OCI-LY1 (cell line): ENCODE results near the gene SCN2B.

Experiments
- H2AFZ ChIP-seq: fragments of 200-600 bp; sonication (generic), shearing (Covaris generic); 2 replicates; pipeline ENCODE4 v1.6.0; 2014; ENCODE audit warnings: antibody characterized with exemption, mild to moderate bottlenecking, low read length
- H3F3A ChIP-seq: fragments of 200-600 bp; sonication (generic), shearing (Covaris generic); 2 replicates; pipeline ENCODE4 v1.6.0; 2014; ENCODE audit warnings: mild to moderate bottlenecking, antibody characterized with exemption, low read length, moderate library complexity; ENCODE audit not compliant: insufficient read depth
- H3K27ac ChIP-seq: fragments of 200-600 bp; sonication (generic); 2 replicates; pipeline ENCODE4 v1.5.1; 2014; ENCODE audit warnings: low read length, mixed run types, mild to moderate bottlenecking, low read depth; ENCODE audit not compliant: poor library complexity, severe bottlenecking
- H3K27me3 ChIP-seq: fragments of 200-600 bp; sonication (generic); 2 replicates; pipeline ENCODE4 v1.6.0; 2014; ENCODE audit warnings: antibody characterized with exemption, mild to moderate bottlenecking, low read length, moderate library complexity; ENCODE audit not compliant: insufficient read depth
- H3K36me3 ChIP-seq: fragments of 200-600 bp; sonication (generic); 2 replicates; pipeline ENCODE4 v1.6.1; 2014; ENCODE audit warnings: mild to moderate bottlenecking, antibody characterized with exemption, low read length, moderate library complexity, mixed read lengths; ENCODE audit not compliant: insufficient read depth
- H3K4me1 ChIP-seq: fragments of 200-600 bp; sonication (generic); 2 replicates; pipeline ENCODE4 v1.5.1; 2014; ENCODE audit warnings: mild to moderate bottlenecking, low read length, moderate library complexity; ENCODE audit not compliant: insufficient read depth, severe bottlenecking
- H3K4me2 ChIP-seq: fragments of 200-600 bp; sonication (generic), shearing (Covaris generic); 2 replicates; pipeline ENCODE4 v1.6.1; 2014; ENCODE audit warnings: low read length
- H3K4me3 ChIP-seq: fragments of 200-600 bp; sonication (generic); 2 replicates; pipeline ENCODE4 v1.5.1; 2014; ENCODE audit warnings: low read length, low read depth, mild to moderate bottlenecking, mixed read lengths; ENCODE audit not compliant: poor library complexity, severe bottlenecking
- H3K79me2 ChIP-seq: fragments of 200-600 bp; shearing (Covaris generic); 2 replicates; pipeline ENCODE4 v1.6.1; 2016; ENCODE audit warnings: mixed run types, low read length, mixed read lengths; ENCODE audit not compliant: insufficient read depth
- H3K9ac ChIP-seq: fragments of 200-600 bp; sonication (generic), shearing (Covaris generic); 2 replicates; pipeline ENCODE4 v1.6.1; 2014; ENCODE audit warnings: mild to moderate bottlenecking, low read length, mixed read lengths
- H3K9me2 ChIP-seq: fragments of 200-600 bp; sonication (generic), shearing (Covaris generic); 2 replicates; pipeline ENCODE4 v1.6.1; 2014; ENCODE audit warnings: low read depth, mild to moderate bottlenecking, low read length, mixed read lengths
- H3K9me3 ChIP-seq: fragments of 200-600 bp; shearing (Covaris generic); 2 replicates; pipeline ENCODE4 v1.6.1; 2014; ENCODE audit warnings: low read length, mixed read lengths
- H4K20me1 ChIP-seq: fragments of 200-600 bp; sonication (generic), shearing (Covaris generic); 2 replicates; pipeline ENCODE4 v1.6.0; 2016; ENCODE audit warnings: mild to moderate bottlenecking, low read length; ENCODE audit not compliant: insufficient read depth
- EZH2 ChIP-seq: fragments of 200-600 bp; sonication (generic), shearing (Covaris generic); IDR thresholded peaks from 2 replicates; pipeline ENCODE4 v1.8.0; 2017; ENCODE audit warnings: borderline replicate concordance, mixed run types, mild to moderate bottlenecking, antibody characterized with exemption, low read length, moderate library complexity, mixed read lengths
- TF ChIP-seq, protein P1 (sequence below): fragments of 200-600 bp; sonication (generic), shearing (Covaris generic); IDR thresholded peaks from 2 replicates; pipeline ENCODE4 v1.5.1; 2017; ENCODE audit warnings: mild to moderate bottlenecking, antibody characterized with exemption, low read length, moderate library complexity, mixed read lengths

The SCN2B gene

DNA sequence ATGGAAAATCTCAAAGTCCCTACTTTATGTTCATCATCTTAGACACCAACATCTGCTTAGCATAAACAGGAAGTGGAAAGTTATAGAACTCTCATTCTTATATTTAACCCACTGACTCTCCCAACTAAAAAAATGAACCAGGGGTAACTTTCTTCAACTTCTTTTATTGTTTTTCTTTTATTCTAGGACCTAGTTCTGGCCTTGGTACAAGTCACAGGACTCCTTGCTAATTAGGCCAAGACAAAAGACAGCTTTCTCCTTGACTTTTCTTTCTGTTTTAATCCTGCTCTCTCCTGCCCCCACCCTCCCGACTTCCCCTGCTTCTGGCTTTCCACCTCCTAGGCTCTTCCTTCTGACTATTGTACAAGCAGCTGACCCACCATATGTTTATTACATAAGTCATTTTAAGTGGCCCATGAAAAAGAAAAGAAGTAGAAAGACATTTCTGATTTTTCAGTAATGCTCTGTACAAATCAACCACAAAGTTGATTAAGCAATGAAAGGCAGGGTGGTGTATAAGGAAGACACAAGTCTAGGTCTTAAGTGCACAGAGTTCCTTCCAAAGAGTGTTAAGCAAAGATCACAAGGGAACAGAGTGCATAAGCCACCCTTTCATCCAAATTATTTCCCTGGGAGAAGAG, 30.1 kb upstream of the SCN2B start:
- H3K9me3 ChIP-seq, result no peaks in the 10 kb centered on the region
- no peak overlapping the region for H2AFZ ChIP-seq
- H3K27ac ChIP-seq, result peak overlapping the region; percentile 44
- H4K20me1 ChIP-seq, result no peaks in the 10 kb centered on the region
- no peaks in the 10 kb centered on the region for H3F3A ChIP-seq
- H3K4me2 ChIP-seq, result 0 out of 2 replicates have a peak overlapping the region, but pooled peaks have one; percentile 6
- peaks cover under 1% of the 10 kb centered on the region for H3K36me3 ChIP-seq
- peaks cover 11% of the 10 kb centered on the region for H3K4me1 ChIP-seq
- H3K9ac ChIP-seq, result no peak overlapping the region
- no peaks in the 10 kb centered on the region for H3K9me2 ChIP-seq
- TF ChIP-seq, protein P1, sequence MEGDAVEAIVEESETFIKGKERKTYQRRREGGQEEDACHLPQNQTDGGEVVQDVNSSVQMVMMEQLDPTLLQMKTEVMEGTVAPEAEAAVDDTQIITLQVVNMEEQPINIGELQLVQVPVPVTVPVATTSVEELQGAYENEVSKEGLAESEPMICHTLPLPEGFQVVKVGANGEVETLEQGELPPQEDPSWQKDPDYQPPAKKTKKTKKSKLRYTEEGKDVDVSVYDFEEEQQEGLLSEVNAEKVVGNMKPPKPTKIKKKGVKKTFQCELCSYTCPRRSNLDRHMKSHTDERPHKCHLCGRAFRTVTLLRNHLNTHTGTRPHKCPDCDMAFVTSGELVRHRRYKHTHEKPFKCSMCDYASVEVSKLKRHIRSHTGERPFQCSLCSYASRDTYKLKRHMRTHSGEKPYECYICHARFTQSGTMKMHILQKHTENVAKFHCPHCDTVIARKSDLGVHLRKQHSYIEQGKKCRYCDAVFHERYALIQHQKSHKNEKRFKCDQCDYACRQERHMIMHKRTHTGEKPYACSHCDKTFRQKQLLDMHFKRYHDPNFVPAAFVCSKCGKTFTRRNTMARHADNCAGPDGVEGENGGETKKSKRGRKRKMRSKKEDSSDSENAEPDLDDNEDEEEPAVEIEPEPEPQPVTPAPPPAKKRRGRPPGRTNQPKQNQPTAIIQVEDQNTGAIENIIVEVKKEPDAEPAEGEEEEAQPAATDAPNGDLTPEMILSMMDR, result no peak
- no peak for TF ChIP-seq EZH2
- no peaks in the 10 kb centered on the region for H3K79me2 ChIP-seq
- H3K27me3 ChIP-seq, result no peaks in the 10 kb centered on the region
- H3K4me3 ChIP-seq, result no peak overlapping the region

DNA sequence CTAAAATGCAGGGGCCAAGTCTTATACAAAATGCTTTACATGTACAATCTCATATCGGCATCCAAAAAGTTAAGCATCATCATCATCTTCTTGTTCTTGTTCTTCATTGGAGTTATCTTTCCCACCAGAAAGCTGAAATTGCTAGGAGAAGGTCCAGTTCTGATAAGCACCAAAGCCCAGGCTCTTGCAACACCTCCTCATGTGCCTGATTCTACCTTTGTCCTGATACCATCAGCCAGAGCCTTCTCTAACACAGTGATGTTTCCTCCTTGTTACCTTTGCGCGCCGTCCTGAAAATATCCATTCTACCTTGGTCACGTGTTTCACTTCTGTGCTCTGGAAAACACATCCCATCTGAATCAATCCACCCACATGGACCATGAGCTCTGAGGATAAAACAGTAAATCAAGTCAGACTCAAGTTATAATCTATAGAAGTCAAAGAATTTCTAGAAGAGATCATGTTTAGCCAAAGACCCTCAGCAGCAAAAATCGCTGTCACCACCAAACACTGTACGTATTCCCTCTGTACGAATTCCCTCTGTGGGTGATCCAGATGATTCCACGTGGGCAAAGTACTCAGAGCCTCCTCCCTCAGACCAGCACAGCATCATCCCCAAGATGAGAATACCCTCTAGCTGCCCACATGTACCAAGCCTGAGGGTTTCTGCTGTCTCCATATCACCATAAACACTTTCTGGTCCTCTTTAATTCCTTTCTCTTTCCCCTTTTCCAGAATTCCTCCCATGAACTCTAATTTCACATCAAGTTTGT, 29.4 kb upstream of the SCN2B start:
- Histone ChIP-seq H4K20me1 (no peaks in the 10 kb centered on the region), H3K4me3 (no peak overlapping the region), H3K4me2 (0 out of 2 replicates have a peak overlapping the region, but pooled peaks have one; percentile 6), H2AFZ (no peak overlapping the region), H3F3A (no peaks in the 10 kb centered on the region), H3K27ac (no peak overlapping the region), H3K9me2 (no peaks in the 10 kb centered on the region), H3K27me3 (no peaks in the 10 kb centered on the region), H3K4me1 (peaks cover 11% of the 10 kb centered on the region), H3K36me3 (no peaks in the 10 kb centered on the region; the same call in 1 of the 2 replicates), H3K9me3 (no peaks in the 10 kb centered on the region), H3K9ac (no peak overlapping the region), H3K79me2 (no peaks in the 10 kb centered on the region)
- TF ChIP-seq EZH2, result no peak
- TF ChIP-seq, protein P1, result no peak

DNA sequence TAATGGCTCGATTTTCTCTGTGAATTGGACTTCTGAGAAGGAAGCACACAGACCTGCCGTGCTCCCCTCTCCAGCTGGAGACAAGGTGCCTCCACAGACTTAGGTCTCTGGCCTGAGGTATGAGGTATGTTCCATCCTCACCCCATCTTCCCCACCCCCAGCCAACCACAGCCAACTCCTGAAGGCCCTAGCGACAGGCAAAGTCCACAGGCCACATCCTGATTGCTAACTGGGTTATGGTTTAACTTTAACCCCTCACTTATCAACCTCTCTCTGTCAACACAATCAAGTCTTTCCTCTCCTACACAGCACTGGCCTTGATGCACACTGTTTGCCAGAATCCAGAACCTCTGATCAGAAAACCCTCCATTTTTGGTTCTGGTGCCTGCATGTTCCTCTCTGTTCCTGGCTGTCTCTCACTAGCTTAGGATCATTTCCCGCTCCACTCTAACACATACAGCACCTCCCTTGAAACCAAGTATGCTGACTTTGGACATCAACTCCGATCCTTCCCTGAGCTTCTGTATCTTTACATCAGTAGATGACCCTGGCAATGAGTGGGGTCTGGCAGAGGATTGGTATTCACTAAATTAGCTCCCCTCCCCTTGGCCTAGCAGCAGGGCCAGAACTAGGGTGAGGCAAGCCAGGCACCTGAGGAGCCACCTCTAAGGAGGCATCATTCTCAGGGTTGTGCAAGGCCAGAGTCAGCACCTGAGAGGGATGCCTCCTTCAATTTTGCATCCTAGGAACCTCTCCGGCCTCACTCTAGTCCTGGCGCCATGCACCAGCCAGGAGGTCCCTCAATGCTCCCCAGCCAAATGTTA, 26.4 kb upstream of the SCN2B start:
- H3K9me3 ChIP-seq, result no peaks in the 10 kb centered on the region
- H3K36me3 ChIP-seq, result no peaks in the 10 kb centered on the region; the same call in 1 of the 2 replicates
- H3K27ac ChIP-seq, result no peak overlapping the region
- no peaks in the 10 kb centered on the region for H3K27me3 ChIP-seq
- H4K20me1 ChIP-seq, result no peaks in the 10 kb centered on the region
- TF ChIP-seq EZH2, result no peak
- TF ChIP-seq, protein P1, result no peak
- no peak overlapping the region for H3K4me2 ChIP-seq
- H3K4me3 ChIP-seq, result no peak overlapping the region
- H3K4me1 ChIP-seq, result peaks cover 15% of the 10 kb centered on the region
- H2AFZ ChIP-seq, result no peak overlapping the region
- no peaks in the 10 kb centered on the region for H3F3A ChIP-seq
- H3K79me2 ChIP-seq, result no peaks in the 10 kb centered on the region
- no peak overlapping the region for H3K9ac ChIP-seq
- no peaks in the 10 kb centered on the region for H3K9me2 ChIP-seq
